SU-DHL-6 (cell line): ENCODE data around the gene RASL10A.

ENCODE experiments used
- EZH2phosphoT487 ChIP-seq: fragments of 200-600 bp; sonication (generic), shearing (Covaris generic); conservative IDR thresholded peaks from 2 replicates; pipeline ENCODE4 v1.6.1; 2018; ENCODE audit warnings: mild to moderate bottlenecking, antibody characterized with exemption, low read length, moderate library complexity, mixed read lengths
- TF ChIP-seq, protein P1 (sequence below): fragments of 200-600 bp; sonication (generic); IDR thresholded peaks from one replicate; pipeline ENCODE4 v1.5.1; 2017; ENCODE audit warnings: antibody characterized with exemption, mild to moderate bottlenecking, low read length, moderate library complexity; ENCODE audit not compliant: insufficient read depth, poor library complexity, severe bottlenecking

DNA sequence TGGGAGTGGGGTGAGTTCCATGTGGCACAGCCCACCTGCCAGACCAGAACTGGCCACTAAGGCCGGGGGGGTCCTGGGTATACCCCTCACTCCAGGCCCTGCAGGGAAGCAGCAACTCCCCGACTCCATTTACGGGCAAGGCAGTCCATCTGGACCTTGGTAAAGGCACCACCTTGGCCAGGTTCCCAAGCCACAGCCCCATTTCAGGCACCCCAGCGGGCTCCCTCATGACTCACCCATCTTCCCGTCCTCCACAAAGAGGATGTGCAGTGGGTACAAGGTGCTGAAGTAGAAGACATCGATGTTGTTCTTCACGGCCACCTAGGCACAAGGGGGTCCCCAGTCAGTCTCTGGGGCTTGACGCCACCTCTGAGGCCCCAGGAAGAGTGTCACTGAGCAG, 15.7 kb upstream of the RASL10A start:
- TF ChIP-seq, protein P1, sequence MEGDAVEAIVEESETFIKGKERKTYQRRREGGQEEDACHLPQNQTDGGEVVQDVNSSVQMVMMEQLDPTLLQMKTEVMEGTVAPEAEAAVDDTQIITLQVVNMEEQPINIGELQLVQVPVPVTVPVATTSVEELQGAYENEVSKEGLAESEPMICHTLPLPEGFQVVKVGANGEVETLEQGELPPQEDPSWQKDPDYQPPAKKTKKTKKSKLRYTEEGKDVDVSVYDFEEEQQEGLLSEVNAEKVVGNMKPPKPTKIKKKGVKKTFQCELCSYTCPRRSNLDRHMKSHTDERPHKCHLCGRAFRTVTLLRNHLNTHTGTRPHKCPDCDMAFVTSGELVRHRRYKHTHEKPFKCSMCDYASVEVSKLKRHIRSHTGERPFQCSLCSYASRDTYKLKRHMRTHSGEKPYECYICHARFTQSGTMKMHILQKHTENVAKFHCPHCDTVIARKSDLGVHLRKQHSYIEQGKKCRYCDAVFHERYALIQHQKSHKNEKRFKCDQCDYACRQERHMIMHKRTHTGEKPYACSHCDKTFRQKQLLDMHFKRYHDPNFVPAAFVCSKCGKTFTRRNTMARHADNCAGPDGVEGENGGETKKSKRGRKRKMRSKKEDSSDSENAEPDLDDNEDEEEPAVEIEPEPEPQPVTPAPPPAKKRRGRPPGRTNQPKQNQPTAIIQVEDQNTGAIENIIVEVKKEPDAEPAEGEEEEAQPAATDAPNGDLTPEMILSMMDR = no peak
- TF ChIP-seq EZH2phosphoT487 = no peak
